T-helper 9 cell (primary cell): ENCODE results near the gene GBX2.
"Not testable (repeated sequence)": the region's sequence is repeated elsewhere in the genome, so short reads cannot be mapped to it uniquely, and the experiment has no call there.

Source experiments
- DNase-seq: peaks from one replicate; pipeline ENCODE4 v3.0.0-alpha.2; 2020

Gene GBX2

GRCh38 chr2:236155406-236155805 lies 12.8 kb downstream of the GBX2 start:
- DNase-seq, result no peak

- DNase-seq, result no peak
These were observed 21.8 kb downstream of the GBX2 start for GRCh38 chr2:236146436-236146835.

- no peak for DNase-seq
These were observed 24.4 kb downstream of the GBX2 start for GRCh38 chr2:236143811-236144210.

GRCh38 chr2:236141616-236142015 lies 26.6 kb downstream of the GBX2 start:
- DNase-seq, result not testable (repeated sequence)

- no peak for DNase-seq
These were observed 31.1 kb downstream of the GBX2 start for GRCh38 chr2:236137066-236137465.

GRCh38 chr2:236136538-236136937 lies 31.6 kb downstream of the GBX2 start:
- no peak for DNase-seq

GRCh38 chr2:236133410-236134012 lies 34.7 kb downstream of the GBX2 start:
- no peak for DNase-seq

GRCh38 chr2:236131073-236131692 lies 37.0 kb downstream of the GBX2 start:
- DNase-seq, result no peak

- no peak for DNase-seq
These were observed 37.7 kb downstream of the GBX2 start for GRCh38 chr2:236130349-236130998.

- no peak for DNase-seq
These were observed 38.3 kb downstream of the GBX2 start for GRCh38 chr2:236129935-236130334.

- DNase-seq, result no peak
These were observed 39.9 kb downstream of the GBX2 start for GRCh38 chr2:236128321-236128720.

- no peak for DNase-seq
These were observed 41.2 kb downstream of the GBX2 start for GRCh38 chr2:236127010-236127409.

- DNase-seq, result no peak
These were observed 42.6 kb downstream of the GBX2 start for GRCh38 chr2:236125541-236125940.

GRCh38 chr2:236124182-236124893 lies 43.8 kb downstream of the GBX2 start:
- DNase-seq, result no peak

GRCh38 chr2:236123716-236124115 lies 44.5 kb downstream of the GBX2 start:
- no peak for DNase-seq

- DNase-seq, result no peak
These were observed 46.0 kb downstream of the GBX2 start for GRCh38 chr2:236122236-236122635.

GRCh38 chr2:236121546-236121945 lies 46.6 kb downstream of the GBX2 start:
- DNase-seq, result no peak

- DNase-seq, result no peak
These were observed 47.4 kb downstream of the GBX2 start for GRCh38 chr2:236120829-236121228.

GRCh38 chr2:236120141-236120601 lies 48.0 kb downstream of the GBX2 start:
- no peak for DNase-seq

GRCh38 chr2:236119476-236119875 lies 48.7 kb downstream of the GBX2 start:
- no peak for DNase-seq

- no peak for DNase-seq
These were observed 49.2 kb downstream of the GBX2 start for GRCh38 chr2:236119003-236119402.

- DNase-seq, result no peak
These were observed 50.3 kb downstream of the GBX2 start for GRCh38 chr2:236117861-236118269.

GRCh38 chr2:236117401-236117800 lies 50.8 kb downstream of the GBX2 start:
- DNase-seq, result no peak
